Stomach (tissue), 4 donors: ENCODE measurements around the gene PAMR1.

ENCODE experiments used
- CTCF ChIP-seq, 7 experiments: fragments of 450-650 bp in 4 of 7; fragments of 200-600 bp in 3 of 7; sonication (generic) in 3 of 7; IDR thresholded peaks; one replicate each; pipeline ENCODE4 v1.5.1; 2016 to 2019; ENCODE audit warnings: antibody characterized with exemption in 7 of 7, control low read depth in 2 of 7, mild to moderate bottlenecking in 1 of 7
- POLR2A ChIP-seq, 4 donors: fragments of 450-650 bp; IDR thresholded peaks; one replicate each; pipeline ENCODE4 v1.6.1; 2016; ENCODE audit warnings: antibody characterized with exemption in 4 of 4, control low read depth in 2 of 4, mild to moderate bottlenecking in 1 of 4, moderate library complexity in 1 of 4

GRCh38 chr11:35529971-35530495 is 4.6 kb upstream of the PAMR1 start:
- TF ChIP-seq POLR2A (IDR thresholded peaks at IDR 0.05) (no peak), CTCF (IDR thresholded peaks at IDR 0.05) (no peak)
